Left ventricle myocardium superior (tissue), 1 donor: Measurements from ENCODE around the gene PTPRM. TPM values are rescaled to one million over a fixed set of nuclear protein-coding genes. Genes with fewer than 3 reads are reported as not detected.

Experiments
- ATAC-seq: fragments of 200-7000 bp; cut with Tn5 transposase; one replicate; pipeline ENCODE4 v1.9.1; 2020; ENCODE audit warnings: mild to moderate bottlenecking, moderate library complexity
- DNase-seq: peaks from one replicate; pipeline ENCODE4 v3.0.0-alpha.2; 2020
- intact Hi-C: fragments of 100-400 bp; cut with micrococcal nuclease; formaldehyde crosslinking; loops from one replicate; pipeline ENCODE4 v1.11.0; 2022
- total RNA-seq: library from RNA; stranded (reverse); fragmentation: NEBNext Ultra II Directional; extraction: Animal tissue kit (Norgen Biotek cat#: 25700); gene quantifications from one replicate; pipeline ENCODE4 v1.2.1, GENCODE V29; 2021
- donor health status: DM: no; HTN: yes; CAD: no; lungs with severe emphysema.

The PTPRM gene
- total RNA-seq, 1 donor from 2014 or later: 100 TPM

GRCh38 chr18:8359481-8359880 is 792.4 kb downstream of the PTPRM start:
- no peak for ATAC-seq
- intact Hi-C loops: no loop called here
- DNase-seq: no peak

GRCh38 chr18:8361941-8362471 is 794.9 kb downstream of the PTPRM start:
- intact Hi-C loops: no loop called here
- DNase-seq (no peak), ATAC-seq (no peak)

GRCh38 chr18:8362863-8363262 is 795.7 kb downstream of the PTPRM start:
- DNase-seq: no peak
- ATAC-seq: peak; percentile 63
- intact Hi-C loops: no loop called here

GRCh38 chr18:8364385-8364784 is 797.3 kb downstream of the PTPRM start:
- peak; percentile 67 for ATAC-seq
- intact Hi-C loops: no loop called here

GRCh38 chr18:8365006-8365405 is 797.9 kb downstream of the PTPRM start:
- no peak for DNase-seq
- intact Hi-C loops: no loop called here
- no peak for ATAC-seq

More at GRCh38 chr18:8364385-8364784, 797.3 kb downstream of the PTPRM start:
- DNase-seq: no peak

GRCh38 chr18:8365528-8365927 is 798.4 kb downstream of the PTPRM start:
- ATAC-seq (no peak), DNase-seq (no peak)
- intact Hi-C loops: no loop called here

- intact Hi-C loops: no loop called here
These were observed 799.0 kb downstream of the PTPRM start for GRCh38 chr18:8366070-8366469.

GRCh38 chr18:8366656-8367055 is 799.5 kb downstream of the PTPRM start:
- ATAC-seq (no peak), DNase-seq (no peak)
- intact Hi-C loops: no loop called here

More at GRCh38 chr18:8366070-8366469, 799.0 kb downstream of the PTPRM start:
- DNase-seq (no peak), ATAC-seq (peak; percentile 16)

- ATAC-seq (peak; percentile 38), DNase-seq (peak; percentile 55)
- intact Hi-C loops: no loop called here
These were observed 800.3 kb downstream of the PTPRM start for GRCh38 chr18:8367217-8367988.

GRCh38 chr18:8368512-8369217 is 801.5 kb downstream of the PTPRM start:
- intact Hi-C loops: no loop called here
- ATAC-seq (no peak), DNase-seq (no peak)

- intact Hi-C loops: no loop called here
- no peak for ATAC-seq
- DNase-seq: no peak
These were observed 806.4 kb downstream of the PTPRM start for GRCh38 chr18:8373486-8373885.

GRCh38 chr18:8374676-8375075 is 807.6 kb downstream of the PTPRM start:
- DNase-seq (no peak), ATAC-seq (no peak)
- intact Hi-C loops: no loop called here

- no peak for DNase-seq
- ATAC-seq: no peak
- intact Hi-C loops: no loop called here
These were observed 808.1 kb downstream of the PTPRM start for GRCh38 chr18:8375249-8375648.

- DNase-seq (no peak), ATAC-seq (no peak)
- intact Hi-C loops: no loop called here
These were observed 809.0 kb downstream of the PTPRM start for GRCh38 chr18:8376113-8376512.

GRCh38 chr18:8379187-8379941 is 812.2 kb downstream of the PTPRM start:
- intact Hi-C loops: no loop called here
- no peak for ATAC-seq
- no peak for DNase-seq

- DNase-seq (no peak), ATAC-seq (no peak)
- intact Hi-C loops: loop anchor here (10.0 kb wide), 1 partner anchor 295 kb away; no protein-coding TSS in a partner anchor
These were observed 812.9 kb downstream of the PTPRM start for GRCh38 chr18:8380006-8380405.

- DNase-seq (no peak), ATAC-seq (no peak)
- intact Hi-C loops: loop anchor here (10.0 kb wide), 1 partner anchor 296 kb away; no protein-coding TSS in a partner anchor
These were observed 813.8 kb downstream of the PTPRM start for GRCh38 chr18:8380926-8381325.

GRCh38 chr18:8381821-8382459 is 814.8 kb downstream of the PTPRM start:
- intact Hi-C loops: loop anchor here (10.0 kb wide), 1 partner anchor 297 kb away; no protein-coding TSS in a partner anchor
- ATAC-seq: no peak
- DNase-seq: no peak

GRCh38 chr18:8385400-8385799 is 818.3 kb downstream of the PTPRM start:
- intact Hi-C loops: loop anchor here (10.0 kb wide), 1 partner anchor 301 kb away; no protein-coding TSS in a partner anchor
- DNase-seq: no peak
- no peak for ATAC-seq
